ENCODE results near the gene MTA3.

MTA3 gene

GRCh38 chr2:42800981-42801380, 232.5 kb downstream of the MTA3 start:
- DNase-seq (ENCODE audit: low read depth): no peak
- no peak overlapping the region for H3K4me3 ChIP-seq (ENCODE audit: low read depth, low read length)
- TF ChIP-seq CTCF (IDR thresholded peaks at IDR 0.05; ENCODE audit: control insufficient read depth, extremely low read depth, insufficient read depth): no peak

- no peak for DNase-seq (ENCODE audit: low read depth)
- H3K4me3 ChIP-seq (ENCODE audit: low read depth, low read length): no peak overlapping the region
- no peak for TF ChIP-seq CTCF (IDR thresholded peaks at IDR 0.05; ENCODE audit: control insufficient read depth, extremely low read depth, insufficient read depth)
Observed at GRCh38 chr2:42801381-42801780, 232.9 kb downstream of the MTA3 start.

GRCh38 chr2:42802150-42802549, 233.7 kb downstream of the MTA3 start:
- TF ChIP-seq CTCF (IDR thresholded peaks at IDR 0.05; ENCODE audit: control insufficient read depth, extremely low read depth, insufficient read depth): no peak

GRCh38 chr2:42804338-42804737, 235.9 kb downstream of the MTA3 start:
- no peak for DNase-seq (ENCODE audit: low read depth)
- TF ChIP-seq CTCF (IDR thresholded peaks at IDR 0.05; ENCODE audit: control insufficient read depth, extremely low read depth, insufficient read depth): no peak
- H3K4me3 ChIP-seq (ENCODE audit: low read depth, low read length): no peak overlapping the region

More at GRCh38 chr2:42802150-42802549, 233.7 kb downstream of the MTA3 start:
- no peak overlapping the region for H3K4me3 ChIP-seq (ENCODE audit: low read depth, low read length)
- no peak for DNase-seq (ENCODE audit: low read depth)

- H3K4me3 ChIP-seq (ENCODE audit: low read depth, low read length): no peak overlapping the region
- DNase-seq (ENCODE audit: low read depth): no peak
- TF ChIP-seq CTCF (IDR thresholded peaks at IDR 0.05; ENCODE audit: control insufficient read depth, extremely low read depth, insufficient read depth): no peak
Observed at GRCh38 chr2:42804891-42805290, 236.5 kb downstream of the MTA3 start.

Measured in LNCaP clone FGC (cell line).